Measurements from ENCODE around the gene IFI35. TPM values are rescaled to one million over a fixed set of nuclear protein-coding genes. Genes with fewer than 3 reads are reported as not detected.
"Not testable (repeated sequence)": the region's sequence is repeated elsewhere in the genome, so short reads cannot be mapped to it uniquely, and the experiment has no call there.

The IFI35 gene
- total RNA-seq (2014; rRNA removed; shearing (Covaris generic)): 206 and 256 TPM in 2 replicates

- DNase-seq (ENCODE audit: low read depth): peak; percentile 89
Measured at GRCh38 chr17:43006639-43007551, at the start of gene IFI35. Gene IFI35 (plus strand): TSS chr17:43006784. CDS start chr17:43006948, 164 bp downstream.

- peak; percentile 90 for DNase-seq (ENCODE audit: low read depth)
Measured at GRCh38 chr17:42964161-42964932, 42.2 kb upstream of the IFI35 start, which contains the start of gene AARSD1. Gene AARSD1 (minus strand): TSS chr17:42964454. CDS start chr17:42964440, 14 bp downstream.

GRCh38 chr17:42967925-42968324 is 38.7 kb upstream of the IFI35 start:
- no peak for DNase-seq (ENCODE audit: low read depth)

GRCh38 chr17:42969001-42969581 is 37.5 kb upstream of the IFI35 start:
- no peak for DNase-seq (ENCODE audit: low read depth)

- no peak for DNase-seq (ENCODE audit: low read depth)
Measured at GRCh38 chr17:42971589-42971988, 35.0 kb upstream of the IFI35 start.

- not testable (repeated sequence) for DNase-seq (ENCODE audit: low read depth)
Measured at GRCh38 chr17:42973323-42973722, 33.3 kb upstream of the IFI35 start.

- no peak for DNase-seq (ENCODE audit: low read depth)
Measured at GRCh38 chr17:42975265-42975664, 31.3 kb upstream of the IFI35 start.

- DNase-seq (ENCODE audit: low read depth): not testable (repeated sequence)
Measured at GRCh38 chr17:42975701-42976100, 30.9 kb upstream of the IFI35 start.

GRCh38 chr17:42979511-42980273 is 26.9 kb upstream of the IFI35 start, which contains the start of gene PTGES3L:
Gene PTGES3L (minus strand): TSS chr17:42980080. CDS start chr17:42980053, 27 bp downstream.
- DNase-seq (ENCODE audit: low read depth): peak; percentile 75

- DNase-seq (ENCODE audit: low read depth): peak; percentile 91
Measured at GRCh38 chr17:42980274-42980765, 26.3 kb upstream of the IFI35 start, which contains the start of gene RUNDC1. Gene RUNDC1 (plus strand): TSS chr17:42980565. CDS start chr17:42980577, 12 bp downstream.

GRCh38 chr17:42980766-42981397 is 25.7 kb upstream of the IFI35 start:
- DNase-seq (ENCODE audit: low read depth): peak; percentile 67

- no peak for DNase-seq (ENCODE audit: low read depth)
Measured at GRCh38 chr17:42982266-42982665, 24.3 kb upstream of the IFI35 start.

GRCh38 chr17:42985225-42985624 is 21.4 kb upstream of the IFI35 start:
- DNase-seq (ENCODE audit: low read depth): no peak

GRCh38 chr17:42989141-42989540 is 17.4 kb upstream of the IFI35 start:
- DNase-seq (ENCODE audit: low read depth): no peak

- peak; percentile 71 for DNase-seq (ENCODE audit: low read depth)
Measured at GRCh38 chr17:42989726-42990652, 16.6 kb upstream of the IFI35 start.

GRCh38 chr17:42991471-42991870 is 15.1 kb upstream of the IFI35 start:
- no peak for DNase-seq (ENCODE audit: low read depth)

- no peak for DNase-seq (ENCODE audit: low read depth)
Measured at GRCh38 chr17:42992872-42993271, 13.7 kb upstream of the IFI35 start.

GRCh38 chr17:42993913-42994312 is 12.7 kb upstream of the IFI35 start:
- DNase-seq (ENCODE audit: low read depth): not testable (repeated sequence)

- DNase-seq (ENCODE audit: low read depth): no peak
Measured at GRCh38 chr17:42997390-42997983, 9.1 kb upstream of the IFI35 start.

Data from M059J (cell line).